ENCODE data around the gene MAL. TPM values are rescaled to one million over a fixed set of nuclear protein-coding genes. Genes with fewer than 3 reads are reported as not detected.
A peak's percentile ranks its signal among the peaks of the same experiment; 100 is the strongest.

MAL gene
- total RNA-seq, 1 donor from 2014 or later, result 3.9 TPM

DNA sequence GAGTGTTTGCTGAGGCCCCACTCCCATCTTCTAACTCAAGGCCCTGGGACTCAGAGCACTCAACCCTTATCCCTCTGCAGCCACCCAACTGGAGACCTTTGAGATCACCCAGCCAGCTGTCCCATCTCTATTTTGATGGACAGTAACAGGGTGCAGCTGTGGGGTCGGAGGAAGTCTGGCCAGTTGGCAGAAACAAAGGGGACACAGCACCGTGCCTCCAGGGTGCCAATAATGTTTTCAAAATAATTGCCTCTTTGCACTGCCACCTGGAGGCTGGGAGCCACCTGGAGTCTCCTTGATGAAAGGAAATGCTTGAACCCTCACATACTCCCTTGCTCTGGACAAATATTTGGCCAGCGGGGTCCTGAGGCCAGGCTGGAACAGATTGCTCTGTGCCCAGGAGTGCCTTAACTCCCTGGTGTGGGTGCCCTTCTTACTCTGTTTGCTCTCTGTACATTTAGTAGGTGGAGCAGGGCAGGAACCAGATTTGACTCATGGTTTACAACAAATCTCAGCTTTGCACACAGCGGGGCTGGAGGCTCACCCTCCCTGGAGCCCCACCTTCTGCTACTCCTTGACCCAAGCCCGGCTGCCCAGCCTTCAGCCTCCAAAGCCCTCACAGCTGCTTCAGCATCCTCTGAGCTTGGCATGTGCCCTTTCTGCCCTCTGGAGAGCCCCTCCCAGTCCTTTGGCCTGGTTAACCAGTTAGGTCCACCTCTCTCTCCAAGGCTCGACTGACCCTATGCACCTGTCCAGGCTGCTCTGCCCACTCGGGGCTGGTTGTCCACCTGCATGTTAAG is 17.2 kb downstream of the MAL start:
- DNase-seq, result no peak
- ATAC-seq, result peak; percentile 5
- intact Hi-C loops (cut with micrococcal nuclease), result no loop called here

- intact Hi-C loops (cut with micrococcal nuclease), result no loop called here
- peak; percentile 94 for DNase-seq
- peak; percentile 98 for ATAC-seq
Measured at GRCh38 chr2:95043300-95044093, 18.0 kb downstream of the MAL start.

GRCh38 chr2:95044601-95045000 is 19.1 kb downstream of the MAL start:
- intact Hi-C loops (cut with micrococcal nuclease), result no loop called here
- ATAC-seq, result no peak
- no peak for DNase-seq

DNA sequence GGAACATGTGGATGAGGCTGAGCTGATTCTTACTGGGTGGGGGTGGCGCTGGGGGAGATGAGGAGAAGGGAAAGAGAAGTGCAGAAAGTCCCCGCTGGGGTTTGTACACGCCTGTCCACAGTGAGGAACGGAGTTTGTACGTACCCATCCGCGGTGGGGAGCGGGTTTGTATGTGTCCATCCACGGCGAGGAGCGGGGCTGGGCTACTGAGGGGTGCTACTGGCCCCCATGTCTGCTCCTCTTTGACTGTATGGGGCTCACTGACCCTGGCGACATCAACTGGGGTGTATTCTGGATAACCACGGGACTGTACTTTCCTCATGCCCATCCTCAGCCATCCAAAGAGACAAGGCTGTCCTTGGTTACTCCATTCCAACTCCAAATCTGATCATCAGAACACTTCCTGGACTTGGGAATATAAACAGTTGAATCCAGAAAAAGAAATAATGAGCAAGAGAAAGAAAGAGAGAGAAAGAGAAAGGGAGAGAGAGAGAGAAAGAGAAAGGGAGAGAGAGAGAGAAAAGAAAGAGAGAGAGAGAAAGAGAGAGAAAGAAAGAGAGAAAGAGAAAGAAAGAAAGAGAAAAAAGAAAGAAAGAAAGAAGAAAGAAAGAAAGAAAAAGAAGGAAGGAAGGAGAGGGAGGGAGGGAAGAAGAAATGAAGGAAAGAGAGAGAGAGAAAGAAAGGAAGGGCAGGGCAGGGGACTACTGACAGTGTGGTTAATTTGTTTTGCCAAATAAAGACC is 21.0 kb downstream of the MAL start:
- no peak for ATAC-seq
- no peak for DNase-seq
- intact Hi-C loops (cut with micrococcal nuclease), result no loop called here

DNA sequence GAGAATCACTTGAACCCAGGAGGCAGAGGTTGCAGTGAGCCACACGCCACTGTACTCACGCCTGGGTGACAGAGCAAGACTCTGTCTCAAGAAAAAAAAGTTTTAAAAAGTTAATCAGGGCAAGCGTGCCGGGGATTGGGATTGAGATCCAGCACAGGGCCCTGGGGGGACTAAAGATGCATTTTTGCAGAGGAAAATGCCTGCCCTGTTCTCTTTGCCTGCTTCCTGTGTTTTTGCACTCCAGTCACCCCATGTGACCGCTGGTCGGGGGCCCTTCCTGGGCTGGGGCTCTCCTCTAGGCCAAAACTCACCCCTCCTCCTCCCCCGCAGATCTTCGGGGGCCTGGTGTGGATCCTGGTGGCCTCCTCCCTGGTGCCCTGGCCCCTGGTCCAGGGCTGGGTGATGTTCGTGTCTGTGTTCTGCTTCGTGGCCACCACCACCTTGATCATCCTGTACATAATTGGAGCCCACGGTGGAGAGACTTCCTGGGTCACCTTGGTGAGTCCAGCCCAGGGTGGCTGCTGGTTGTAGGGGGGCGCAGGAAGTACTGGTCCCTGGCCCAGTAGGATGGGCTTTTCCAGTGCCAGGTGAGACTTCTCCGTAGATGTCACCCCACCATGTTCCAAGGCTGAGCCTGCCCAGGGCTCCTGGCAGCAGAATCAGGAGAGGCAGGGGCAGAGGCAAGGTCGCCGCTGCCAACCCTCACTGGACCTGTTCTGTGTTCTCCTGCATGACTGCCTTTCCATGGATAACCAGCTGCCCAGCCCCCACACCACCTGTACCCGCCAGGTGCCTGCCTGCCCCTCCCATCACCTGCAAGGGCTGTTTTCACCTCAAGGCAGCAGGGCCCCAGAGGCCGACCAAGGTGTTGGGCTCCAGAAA is 22.4 kb downstream of the MAL start:
- DNase-seq, result no peak
- ATAC-seq, result no peak
- intact Hi-C loops (cut with micrococcal nuclease), result no loop called here

DNA sequence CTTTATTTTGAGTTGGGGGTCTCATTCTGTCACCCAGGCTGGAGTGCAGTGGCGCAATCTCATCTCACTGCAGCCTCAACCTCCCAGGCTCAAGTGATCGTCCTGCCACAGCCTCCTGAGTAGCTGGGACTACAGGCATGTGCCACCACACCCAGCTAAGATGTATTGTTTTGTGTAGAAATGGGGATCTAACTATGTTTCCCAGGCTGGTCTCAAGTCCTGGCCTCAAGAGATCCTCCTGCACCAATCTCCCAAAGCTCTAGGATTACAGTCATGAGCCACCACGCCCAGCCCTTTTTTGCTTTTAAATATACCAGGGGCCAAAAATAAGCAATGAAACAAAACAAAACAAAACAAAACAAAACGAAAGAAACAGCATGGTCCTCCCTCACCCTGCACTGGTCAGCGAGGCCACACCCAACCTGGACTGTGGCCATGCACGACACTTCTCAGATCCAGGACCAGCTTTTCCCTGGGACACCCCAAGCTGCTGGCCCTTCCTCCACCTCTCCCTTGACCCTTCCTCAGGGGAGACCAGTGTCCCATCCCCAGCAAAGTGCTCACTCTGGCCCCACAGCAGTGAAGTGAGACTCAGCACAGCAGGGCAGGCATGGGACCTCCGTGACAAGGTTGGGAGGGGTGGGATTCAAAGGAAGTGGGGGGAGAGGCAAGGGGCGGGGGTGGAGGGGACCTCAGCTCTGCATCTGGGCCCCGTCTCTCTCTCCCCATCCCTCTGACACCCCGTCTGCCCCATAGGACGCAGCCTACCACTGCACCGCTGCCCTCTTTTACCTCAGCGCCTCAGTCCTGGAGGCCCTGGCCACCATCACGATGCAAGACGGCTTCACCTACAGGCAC is 23.5 kb downstream of the MAL start:
- DNase-seq, result no peak
- ATAC-seq, result no peak

GRCh38 chr2:95049683-95049955 is 24.1 kb downstream of the MAL start:
- intact Hi-C loops (cut with micrococcal nuclease), result no loop called here
- DNase-seq (no peak), ATAC-seq (no peak)

More for the DNA sequence above, 23.5 kb downstream of the MAL start:
- intact Hi-C loops (cut with micrococcal nuclease), result no loop called here

DNA sequence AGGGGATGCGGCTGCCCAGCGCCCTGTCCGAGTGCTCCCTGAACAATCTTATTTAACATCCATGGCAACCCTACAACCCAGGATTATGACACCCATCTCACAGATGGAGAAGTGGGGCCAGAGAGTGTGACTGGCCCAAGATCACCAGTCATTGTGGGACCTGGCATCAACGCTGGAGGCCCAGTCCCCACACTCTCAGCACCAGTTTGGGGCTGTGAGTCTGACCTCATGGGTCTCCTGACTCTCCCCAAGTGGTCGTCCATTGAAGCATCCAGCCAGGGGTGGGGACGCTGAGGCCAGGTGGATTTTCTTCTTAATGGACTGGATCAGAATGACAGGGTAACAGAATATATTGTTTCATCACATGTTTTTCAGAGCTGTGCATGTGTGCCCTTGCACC is 24.5 kb downstream of the MAL start:
- no peak for DNase-seq
- intact Hi-C loops (cut with micrococcal nuclease), result no loop called here
- ATAC-seq, result no peak

- ATAC-seq (no peak), DNase-seq (no peak)
- intact Hi-C loops (cut with micrococcal nuclease), result no loop called here
Measured at GRCh38 chr2:95050385-95051300, 25.1 kb downstream of the MAL start.

DNA sequence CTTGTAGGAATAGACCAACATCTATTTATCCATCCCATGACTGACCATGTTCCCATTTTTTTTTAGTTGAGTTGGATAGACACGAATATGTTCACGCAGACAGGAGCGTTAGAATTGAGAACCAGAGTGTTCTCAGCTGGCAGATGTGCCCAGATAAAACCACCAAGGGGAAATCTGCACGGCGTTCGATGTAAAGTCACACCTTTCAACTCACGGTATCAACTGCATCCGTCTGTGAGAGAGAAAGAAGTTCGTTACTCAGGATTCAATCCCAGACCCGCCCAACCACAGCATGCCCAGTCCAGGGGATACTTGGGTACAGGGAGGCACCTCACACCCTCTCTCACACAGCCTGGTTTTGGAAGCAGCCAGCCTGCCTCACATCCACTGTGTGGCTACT is 26.1 kb downstream of the MAL start:
- intact Hi-C loops (cut with micrococcal nuclease), result no loop called here
- no peak for ATAC-seq
- no peak for DNase-seq

- intact Hi-C loops (cut with micrococcal nuclease), result no loop called here
- ATAC-seq (no peak), DNase-seq (no peak)
Measured at GRCh38 chr2:95052307-95052706, 26.8 kb downstream of the MAL start.

GRCh38 chr2:95052804-95053479 is 27.4 kb downstream of the MAL start:
- DNase-seq (no peak), ATAC-seq (no peak)
- intact Hi-C loops (cut with micrococcal nuclease), result no loop called here

- no peak for DNase-seq
- intact Hi-C loops (cut with micrococcal nuclease), result no loop called here
- peak; percentile 42 for ATAC-seq
Measured at GRCh38 chr2:95053543-95053942, 28.0 kb downstream of the MAL start.

- DNase-seq (no peak), ATAC-seq (no peak)
- intact Hi-C loops (cut with micrococcal nuclease), result no loop called here
Measured at GRCh38 chr2:95054016-95054415, 28.5 kb downstream of the MAL start.

- intact Hi-C loops (cut with micrococcal nuclease), result no loop called here
- ATAC-seq, result no peak
- no peak for DNase-seq
Measured at GRCh38 chr2:95055262-95055661, 29.8 kb downstream of the MAL start.

DNA sequence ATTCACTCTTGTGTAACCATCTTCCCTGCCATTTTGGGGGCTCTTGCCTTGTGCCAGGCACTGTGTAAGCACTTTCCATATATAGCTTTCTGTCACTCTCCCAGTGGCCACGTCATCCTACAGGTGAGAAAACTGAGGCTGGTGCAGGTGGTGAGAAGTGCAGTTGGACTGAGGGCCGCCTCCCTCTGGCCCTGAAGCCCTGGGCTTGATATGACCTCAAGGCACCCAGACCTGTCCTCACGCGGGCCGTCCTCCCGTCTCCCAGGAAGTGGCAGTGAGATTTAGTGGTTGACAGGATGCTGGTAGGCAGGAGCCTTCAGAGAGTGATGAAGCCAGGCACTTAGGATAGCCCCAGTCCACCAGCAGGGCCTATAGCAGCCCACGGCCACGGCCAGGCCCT is 30.5 kb downstream of the MAL start:
- DNase-seq (no peak), ATAC-seq (no peak)

More for the DNA sequence above, 30.5 kb downstream of the MAL start:
- intact Hi-C loops (cut with micrococcal nuclease), result no loop called here

Measured in left ventricle myocardium superior (tissue), 1 donor.